Mesothelial cell of epicardium (in vitro differentiated cells): Measurements from ENCODE around the gene ELMO3. TPM values are rescaled to one million over a fixed set of nuclear protein-coding genes. Genes with fewer than 3 reads are reported as not detected.

Source experiments
- DNase-seq, 2 experiments: peaks; one replicate each; pipeline ENCODE4 v3.0.0; 2021; ENCODE audit warnings: low spot score in 2 of 2; ENCODE audit not compliant: unreplicated experiment in 2 of 2
- H3K27ac Mint-ChIP-seq: 2 replicates; pipeline ENCODE4 v1.8.0; 2021; ENCODE audit warnings: mixed read lengths
- H3K27me3 Mint-ChIP-seq: 2 replicates; pipeline ENCODE4 v1.8.0; 2021; ENCODE audit warnings: low read depth, mixed read lengths
- H3K36me3 Mint-ChIP-seq: 2 replicates; pipeline ENCODE4 v1.8.0; 2021; ENCODE audit warnings: mixed read lengths
- H3K4me1 Mint-ChIP-seq: 2 replicates; pipeline ENCODE4 v1.8.0; 2021; ENCODE audit warnings: mixed read lengths
- H3K4me3 Mint-ChIP-seq: 2 replicates; pipeline ENCODE4 v1.8.0; 2021; ENCODE audit warnings: mild to moderate bottlenecking, moderate library complexity, mixed read lengths
- H3K9me3 Mint-ChIP-seq: 2 replicates; pipeline ENCODE4 v1.8.0; 2021; ENCODE audit warnings: mixed read lengths
- CTCF ChIP-seq: fragments of 200-600 bp; sonication (generic); IDR thresholded peaks from one replicate; pipeline ENCODE4 v1.5.0; 2021; ENCODE audit warnings: antibody characterized with exemption; ENCODE audit not compliant: unreplicated experiment
- total RNA-seq: library from RNA; stranded (reverse); gene quantifications from 3 replicates; pipeline ENCODE4 v1.2.1, GENCODE V29; 2021

Gene ELMO3
- total RNA-seq, 1 donor from 2014 or later: 9.7 TPM

GRCh38 chr16:67157892-67158635 lies 40.9 kb upstream of the ELMO3 start:
- Mint-ChIP-seq H3K9me3 (no peaks in the 10 kb centered on the region), H3K36me3 (no peaks in the 10 kb centered on the region), H3K4me3 (peak overlapping the region; percentile 51), H3K27me3 (peaks cover 94% of the 10 kb centered on the region), H3K27ac (no peak overlapping the region), H3K4me1 (peaks cover 18% of the 10 kb centered on the region)
- TF ChIP-seq CTCF: no peak
- no peak for DNase-seq

DNA sequence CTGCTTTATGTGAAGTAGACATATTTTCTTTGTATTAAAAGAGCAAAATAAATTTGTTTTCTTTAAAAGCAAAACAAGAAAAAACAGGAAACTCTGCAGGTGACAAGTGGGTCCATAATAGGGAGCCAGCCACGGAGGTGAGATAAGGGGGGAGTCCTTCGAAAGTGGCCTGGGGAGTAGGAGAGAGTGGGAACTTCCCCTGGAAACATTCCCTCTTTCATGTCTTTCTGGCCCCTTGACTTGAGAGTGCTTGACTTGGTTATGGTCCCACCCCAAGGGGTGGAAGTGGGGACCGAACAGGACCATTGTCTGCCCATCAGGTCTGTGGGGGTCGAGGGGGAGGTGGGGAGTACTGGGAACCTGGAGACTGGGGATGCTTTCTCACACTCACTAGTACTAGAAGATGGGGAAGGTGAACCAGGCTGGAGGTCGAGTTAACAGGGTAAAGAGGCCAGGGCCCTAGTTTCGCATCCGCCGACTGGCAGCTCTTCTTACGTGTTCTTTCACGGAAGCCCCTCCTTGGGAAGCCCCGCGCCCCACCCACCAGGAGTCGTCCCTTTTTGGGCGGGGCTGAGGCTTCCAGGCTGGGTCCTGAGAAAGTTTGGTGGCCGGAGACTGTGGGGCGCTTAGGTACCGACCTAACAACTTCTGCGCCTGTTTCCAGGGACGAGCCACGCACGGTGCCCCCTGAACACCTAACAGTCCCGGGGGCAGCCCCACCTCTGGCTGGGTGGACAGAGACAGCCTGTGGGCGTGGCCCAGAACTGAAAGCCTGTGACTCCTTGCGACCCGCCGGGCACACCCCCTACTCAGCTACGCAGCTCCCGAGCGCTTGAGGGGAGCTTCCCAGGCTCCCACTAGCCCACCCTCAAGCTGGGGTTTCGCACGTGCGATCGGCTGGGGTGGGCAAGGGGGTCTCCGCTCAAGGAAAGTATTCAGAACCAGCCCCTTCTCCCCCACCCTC lies 40.0 kb upstream of the ELMO3 start:
- no peaks in the 10 kb centered on the region for H3K36me3 Mint-ChIP-seq
- H3K4me1 Mint-ChIP-seq: peaks cover 18% of the 10 kb centered on the region
- DNase-seq: no peak
- peaks cover 94% of the 10 kb centered on the region for H3K27me3 Mint-ChIP-seq
- peak overlapping the region; percentile 34 for H3K27ac Mint-ChIP-seq
- TF ChIP-seq CTCF: peak; percentile 2
- H3K9me3 Mint-ChIP-seq: no peaks in the 10 kb centered on the region
- H3K4me3 Mint-ChIP-seq: peak overlapping the region; percentile 77

GRCh38 chr16:67161595-67162058 lies 37.3 kb upstream of the ELMO3 start:
- Mint-ChIP-seq H3K4me3 (peak overlapping the region; percentile 20), H3K9me3 (no peaks in the 10 kb centered on the region), H3K36me3 (no peaks in the 10 kb centered on the region), H3K27me3 (peaks cover 95% of the 10 kb centered on the region), H3K4me1 (peaks cover 24% of the 10 kb centered on the region), H3K27ac (no peak overlapping the region)
- no peak for DNase-seq
- no peak for TF ChIP-seq CTCF

- Mint-ChIP-seq H3K4me1 (peaks cover 24% of the 10 kb centered on the region), H3K9me3 (no peaks in the 10 kb centered on the region), H3K27ac (no peak overlapping the region), H3K4me3 (peak overlapping the region; percentile 41), H3K36me3 (no peaks in the 10 kb centered on the region), H3K27me3 (peaks cover 95% of the 10 kb centered on the region)
- TF ChIP-seq CTCF: no peak
- no peak for DNase-seq
Measured at GRCh38 chr16:67162506-67163163, 36.3 kb upstream of the ELMO3 start.

DNA sequence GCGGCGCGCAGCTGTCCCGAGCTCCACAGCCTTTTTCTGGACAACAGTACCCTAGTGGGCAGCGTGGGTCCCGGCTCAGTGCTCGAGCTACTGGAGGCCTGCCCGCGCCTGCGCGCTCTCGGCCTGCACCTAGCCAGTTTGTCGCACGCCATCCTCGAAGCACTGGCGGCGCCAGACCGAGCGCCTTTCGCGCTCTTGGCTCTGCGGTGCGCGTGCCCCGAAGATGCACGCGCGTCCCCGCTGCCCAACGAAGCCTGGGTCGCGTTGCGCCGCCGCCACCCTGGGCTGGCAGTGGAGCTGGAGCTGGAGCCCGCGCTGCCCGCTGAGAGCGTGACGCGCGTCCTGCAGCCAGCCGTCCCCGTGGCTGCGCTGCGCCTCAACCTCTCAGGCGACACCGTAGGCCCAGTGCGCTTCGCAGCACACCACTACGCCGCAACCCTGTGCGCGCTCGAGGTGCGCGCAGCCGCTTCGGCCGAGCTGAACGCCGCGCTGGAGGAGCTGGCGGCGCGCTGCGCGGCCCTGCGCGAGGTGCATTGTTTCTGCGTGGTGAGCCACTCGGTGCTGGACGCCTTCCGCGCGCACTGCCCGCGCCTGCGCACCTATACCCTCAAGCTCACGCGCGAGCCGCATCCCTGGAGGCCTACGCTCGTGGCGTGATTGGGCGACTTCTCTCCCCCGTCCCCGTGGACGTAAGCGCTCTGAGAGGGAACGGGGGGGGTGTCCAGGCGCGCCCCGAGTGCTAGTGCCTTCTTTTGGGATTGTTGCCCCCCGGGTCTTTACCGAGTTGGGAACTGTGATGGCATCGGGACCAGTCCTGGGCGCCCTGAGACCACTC lies 35.5 kb upstream of the ELMO3 start:
- peaks cover 95% of the 10 kb centered on the region for H3K27me3 Mint-ChIP-seq
- H3K4me3 Mint-ChIP-seq: peak overlapping the region; percentile 49
- no peak overlapping the region for H3K27ac Mint-ChIP-seq
- no peak for DNase-seq
- no peaks in the 10 kb centered on the region for H3K9me3 Mint-ChIP-seq
- peaks cover 24% of the 10 kb centered on the region for H3K4me1 Mint-ChIP-seq
- no peak for TF ChIP-seq CTCF
- no peaks in the 10 kb centered on the region for H3K36me3 Mint-ChIP-seq
